HEK293 (cell line): ENCODE results near the gene LAMTOR1.

Source experiments
- CTCF ChIA-PET: fragments of 350-600 bp; formaldehyde crosslinking; extraction: SDS; loops from one replicate; lab custom pipeline; 2021; ENCODE audit warnings: antibody characterized with exemption; lab: Yijun Ruan, JAX
- POLR2A ChIA-PET: fragments of 300-600 bp; formaldehyde crosslinking; extraction: SDS; loops from one replicate; lab custom pipeline; 2020; ENCODE audit warnings: antibody characterized with exemption, inconsistent platforms; lab: Yijun Ruan, JAX
- H3K27ac ChIP-seq: fragments of 200-500 bp; sonication (Bioruptor generic); 2 replicates; pipeline ENCODE4 v1.5.1; 2014; ENCODE audit warnings: low read depth, low read length, control low read depth, inconsistent platforms; ENCODE audit errors: extremely low read depth
- H3K36me3 ChIP-seq, 2 experiments: fragments of 200-500 bp in 1 of 2; sonication (Bioruptor generic) in 1 of 2; 1 replicate in 1 of 2; 2 replicates in 1 of 2; pipeline ENCODE4 v1.5.1; 2014 to 2017; ENCODE audit warnings: inconsistent platforms in 2 of 2, low read length in 2 of 2; ENCODE audit not compliant: control insufficient read depth in 2 of 2, insufficient read depth in 1 of 2
- H3K4me1 ChIP-seq: fragments of 200-500 bp; sonication (Bioruptor generic); 2 replicates; pipeline ENCODE4 v1.5.1; 2014; ENCODE audit warnings: mild to moderate bottlenecking, low read length, inconsistent platforms; ENCODE audit not compliant: control insufficient read depth, insufficient read depth
- H3K4me3 ChIP-seq: 2 replicates; pipeline ENCODE4 v1.5.1; 2011; ENCODE audit warnings: low read depth, mild to moderate bottlenecking, control low read depth, low read length, moderate library complexity
- H3K9me3 ChIP-seq: fragments of 200-500 bp; sonication (Bioruptor generic); 2 replicates; pipeline ENCODE4 v1.5.1; 2014; ENCODE audit warnings: low read depth, low read length, inconsistent platforms; ENCODE audit not compliant: control insufficient read depth, insufficient read depth
- FEZF1 ChIP-seq: fragments of 450-650 bp; formaldehyde crosslinking; IDR thresholded peaks from 2 replicates; pipeline ENCODE4 v1.5.1; 2016; ENCODE audit warnings: missing biosample characterization, missing genetic modification characterization
- GFI1B ChIP-seq: fragments of 450-650 bp; formaldehyde crosslinking; IDR thresholded peaks from 2 replicates; pipeline ENCODE4 v1.5.1; 2016; ENCODE audit warnings: missing biosample characterization, missing genetic modification characterization
- HOXD13 ChIP-seq: sonication (generic); formaldehyde crosslinking; IDR thresholded peaks from 2 replicates; pipeline ENCODE4 v1.8.0; 2022; ENCODE audit warnings: missing genetic modification reagents, borderline replicate concordance
- KLF16 ChIP-seq: fragments of 450-650 bp; formaldehyde crosslinking; IDR thresholded peaks from 2 replicates; pipeline ENCODE4 v1.5.1; 2017; ENCODE audit warnings: missing biosample characterization, missing genetic modification characterization
- SP7 ChIP-seq: fragments of 450-650 bp; formaldehyde crosslinking; IDR thresholded peaks from 2 replicates; pipeline ENCODE4 v1.5.1; 2016; ENCODE audit warnings: missing biosample characterization, missing genetic modification characterization
- ZNF266 ChIP-seq: fragments of 450-650 bp; formaldehyde crosslinking; IDR thresholded peaks from 2 replicates; pipeline ENCODE4 v1.5.1; 2016; ENCODE audit warnings: missing biosample characterization, missing genetic modification characterization, low read depth
- ZNF324 ChIP-seq: fragments of 450-650 bp; formaldehyde crosslinking; IDR thresholded peaks from 2 replicates; pipeline ENCODE4 v1.5.1; 2016; ENCODE audit warnings: missing biosample characterization, missing genetic modification characterization
- ZNF341 ChIP-seq: fragments of 450-650 bp; formaldehyde crosslinking; IDR thresholded peaks from 2 replicates; pipeline ENCODE4; 2016; ENCODE audit warnings: low read depth, missing biosample characterization, missing genetic modification characterization
- ZNF473 ChIP-seq: fragments of 450-650 bp; formaldehyde crosslinking; IDR thresholded peaks from 2 replicates; pipeline ENCODE4 v1.5.1; 2017; ENCODE audit warnings: missing biosample characterization, missing genetic modification characterization
- ZNF510 ChIP-seq: fragments of 450-650 bp; formaldehyde crosslinking; IDR thresholded peaks from 2 replicates; pipeline ENCODE4 v1.5.1; 2018; ENCODE audit warnings: mild to moderate bottlenecking, missing genetic modification characterization, missing biosample characterization; ENCODE audit not compliant: insufficient replicate concordance
- ZNF518A ChIP-seq: fragments of 450-650 bp; formaldehyde crosslinking; conservative IDR thresholded peaks from 2 replicates; pipeline ENCODE4 v1.5.1; 2016; ENCODE audit warnings: low read depth, missing biosample characterization, missing genetic modification characterization
- ZNF555 ChIP-seq: fragments of 450-650 bp; formaldehyde crosslinking; conservative IDR thresholded peaks from 2 replicates; pipeline ENCODE4 v1.5.1; 2017; ENCODE audit warnings: missing biosample characterization, mild to moderate bottlenecking, missing genetic modification characterization, inconsistent platforms
- ZNF561 ChIP-seq: fragments of 450-650 bp; IDR thresholded peaks from 2 replicates; pipeline ENCODE4 v1.5.1; 2018; ENCODE audit warnings: missing biosample characterization, missing genetic modification characterization, borderline replicate concordance
- ZNF580 ChIP-seq: fragments of 450-650 bp; formaldehyde crosslinking; IDR thresholded peaks from 2 replicates; pipeline ENCODE4 v1.5.1; 2016; ENCODE audit warnings: missing biosample characterization, missing genetic modification characterization
- ZNF707 ChIP-seq: fragments of 450-650 bp; formaldehyde crosslinking; IDR thresholded peaks from 2 replicates; pipeline ENCODE4 v1.5.1; 2016; ENCODE audit warnings: missing biosample characterization, missing genetic modification characterization
- TF ChIP-seq, protein P1 (sequence below): IDR thresholded peaks from 2 replicates; pipeline ENCODE4 v1.6.1; 2011; ENCODE audit warnings: mild to moderate bottlenecking, low read depth, low read length, borderline replicate concordance
- TF ChIP-seq, protein P2 (sequence below): fragments of 450-650 bp; formaldehyde crosslinking; optimal IDR thresholded peaks from 2 replicates; pipeline ENCODE3; 2016; ENCODE audit warnings: missing biosample characterization, mild to moderate bottlenecking, missing genetic modification characterization
- TF ChIP-seq, protein P3 (sequence below): fragments of 450-650 bp; formaldehyde crosslinking; IDR thresholded peaks from 2 replicates; pipeline ENCODE4 v1.5.1; 2016; ENCODE audit warnings: missing biosample characterization, missing genetic modification characterization

The LAMTOR1 gene

DNA sequence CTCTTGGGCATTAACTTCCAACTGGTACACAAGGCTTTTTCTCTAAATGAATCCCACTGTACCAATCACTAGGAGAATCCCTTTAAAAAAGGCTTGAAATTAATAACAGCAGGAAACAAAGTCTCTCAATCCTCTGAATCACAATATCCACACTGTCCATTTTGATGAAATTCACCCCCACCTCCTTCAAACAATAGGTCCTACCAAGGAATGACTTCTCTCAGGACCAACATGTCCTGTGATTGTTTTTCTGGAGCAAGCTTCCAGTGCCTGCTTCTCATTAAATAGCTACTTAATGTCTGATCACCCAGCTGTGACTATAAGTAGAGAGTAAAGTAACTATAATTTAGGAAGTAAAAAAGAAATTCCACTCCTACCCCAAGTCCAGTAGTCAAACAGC lies 35.8 kb downstream of the LAMTOR1 start:
- Histone ChIP-seq H3K36me3 (peaks cover 6 to 41% of the 10 kb centered on the region in 2 experiments; a peak in 2 of 3 replicates), H3K4me1 (peaks cover 2% of the 10 kb centered on the region; the same call in 1 of the 2 replicates), H3K27ac (no peak overlapping the region), H3K4me3 (no peak overlapping the region), H3K9me3 (no peaks in the 10 kb centered on the region)
- POLR2A ChIA-PET = no interaction called here
- CTCF ChIA-PET = interaction anchor here (0.6 to 3.5 kb wide), 3 partner anchors 42 to 369 kb away, joined by 3 to 17 read pairs (median 3); no protein-coding TSS in a partner anchor
- TF ChIP-seq GFI1B (tag by site-specific recombination) = no peak
- TF ChIP-seq, protein P1, sequence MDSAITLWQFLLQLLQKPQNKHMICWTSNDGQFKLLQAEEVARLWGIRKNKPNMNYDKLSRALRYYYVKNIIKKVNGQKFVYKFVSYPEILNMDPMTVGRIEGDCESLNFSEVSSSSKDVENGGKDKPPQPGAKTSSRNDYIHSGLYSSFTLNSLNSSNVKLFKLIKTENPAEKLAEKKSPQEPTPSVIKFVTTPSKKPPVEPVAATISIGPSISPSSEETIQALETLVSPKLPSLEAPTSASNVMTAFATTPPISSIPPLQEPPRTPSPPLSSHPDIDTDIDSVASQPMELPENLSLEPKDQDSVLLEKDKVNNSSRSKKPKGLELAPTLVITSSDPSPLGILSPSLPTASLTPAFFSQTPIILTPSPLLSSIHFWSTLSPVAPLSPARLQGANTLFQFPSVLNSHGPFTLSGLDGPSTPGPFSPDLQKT = no peak

GRCh38 chr11:72066855-72067254 lies 36.2 kb downstream of the LAMTOR1 start:
- Histone ChIP-seq H3K4me1 (peaks cover 2% of the 10 kb centered on the region; the same call in 1 of the 2 replicates), H3K4me3 (no peak overlapping the region), H3K27ac (no peak overlapping the region), H3K9me3 (no peaks in the 10 kb centered on the region), H3K36me3 (peaks cover 6 to 45% of the 10 kb centered on the region in 2 experiments; a peak in 2 of 3 replicates)
- CTCF ChIA-PET = interaction anchor here (1.2 to 3.5 kb wide), 2 partner anchors 42 to 77 kb away, joined by 3 to 17 read pairs; no protein-coding TSS in a partner anchor
- POLR2A ChIA-PET = no interaction called here
- TF ChIP-seq, protein P2, sequence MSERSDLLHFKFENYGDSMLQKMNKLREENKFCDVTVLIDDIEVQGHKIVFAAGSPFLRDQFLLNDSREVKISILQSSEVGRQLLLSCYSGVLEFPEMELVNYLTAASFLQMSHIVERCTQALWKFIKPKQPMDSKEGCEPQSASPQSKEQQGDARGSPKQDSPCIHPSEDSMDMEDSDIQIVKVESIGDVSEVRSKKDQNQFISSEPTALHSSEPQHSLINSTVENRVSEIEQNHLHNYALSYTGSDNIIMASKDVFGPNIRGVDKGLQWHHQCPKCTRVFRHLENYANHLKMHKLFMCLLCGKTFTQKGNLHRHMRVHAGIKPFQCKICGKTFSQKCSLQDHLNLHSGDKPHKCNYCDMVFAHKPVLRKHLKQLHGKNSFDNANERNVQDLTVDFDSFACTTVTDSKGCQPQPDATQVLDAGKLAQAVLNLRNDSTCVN (tag by site-specific recombination) = no peak
- peak; percentile 38; the same call in 1 of the 2 replicates for TF ChIP-seq SP7 (tag by site-specific recombination)

DNA sequence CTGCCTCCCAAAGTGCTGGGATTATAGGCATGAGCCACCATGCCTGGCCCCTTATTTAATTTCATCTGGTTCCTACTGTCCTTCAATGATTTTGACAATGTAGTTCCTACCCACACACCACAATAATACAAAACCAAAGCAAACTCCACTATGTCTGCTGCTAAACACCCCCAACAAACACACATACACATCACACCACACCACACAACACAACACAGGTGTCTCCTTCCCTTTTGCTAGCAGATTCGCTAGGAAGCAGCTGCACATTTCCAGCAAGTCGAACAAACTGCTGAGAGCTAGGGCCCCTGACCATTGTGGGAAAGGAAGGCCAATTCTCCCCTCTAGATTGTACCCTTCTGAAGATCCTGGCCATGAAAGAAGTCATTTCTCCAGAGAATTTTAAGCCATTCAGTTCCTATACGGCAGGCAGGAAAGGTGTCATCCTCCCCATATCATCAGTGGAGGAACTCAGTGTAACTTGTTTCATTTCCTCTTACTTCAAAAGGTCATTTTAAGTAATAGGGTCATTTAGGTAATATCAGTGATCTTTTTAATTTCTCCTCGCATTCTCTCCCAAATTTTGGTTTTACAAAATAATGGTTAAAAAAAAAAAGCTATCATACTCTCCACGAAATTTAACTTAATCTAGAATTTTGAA lies 41.2 kb downstream of the LAMTOR1 start:
- Histone ChIP-seq H3K36me3 (peaks cover 6 to 30% of the 10 kb centered on the region in 2 experiments; a peak in 2 of 3 replicates), H3K27ac (no peak overlapping the region), H3K9me3 (no peaks in the 10 kb centered on the region), H3K4me1 (no peaks in the 10 kb centered on the region), H3K4me3 (no peak overlapping the region)
- ChIA-PET CTCF (interaction anchor here (0.6 to 1.5 kb wide), 5 partner anchors 10 to 1233 kb away, joined by 3 to 5 read pairs (median 3); no protein-coding TSS in a partner anchor), POLR2A (no interaction called here)
- no peak for TF ChIP-seq ZNF580 (tag by site-specific recombination)
- no peak for TF ChIP-seq HOXD13
- TF ChIP-seq ZNF518A (tag by site-specific recombination) = no peak
- TF ChIP-seq ZNF561 (tag by site-specific recombination) = no peak
- TF ChIP-seq ZNF510 (tag by site-specific recombination) = no peak
- TF ChIP-seq ZNF324 = no peak
- no peak for TF ChIP-seq ZNF341 (tag by site-specific recombination)
- TF ChIP-seq KLF16 (tag by site-specific recombination) = no peak
- TF ChIP-seq ZNF266 (tag by site-specific recombination) = no peak
- no peak for TF ChIP-seq ZNF707 (tag by site-specific recombination)
- no peak for TF ChIP-seq ZNF473 (tag by site-specific recombination)
- TF ChIP-seq FEZF1 (tag by site-specific recombination) = no peak
- TF ChIP-seq ZNF555 (tag by site-specific recombination) = no peak
- TF ChIP-seq, protein P3, sequence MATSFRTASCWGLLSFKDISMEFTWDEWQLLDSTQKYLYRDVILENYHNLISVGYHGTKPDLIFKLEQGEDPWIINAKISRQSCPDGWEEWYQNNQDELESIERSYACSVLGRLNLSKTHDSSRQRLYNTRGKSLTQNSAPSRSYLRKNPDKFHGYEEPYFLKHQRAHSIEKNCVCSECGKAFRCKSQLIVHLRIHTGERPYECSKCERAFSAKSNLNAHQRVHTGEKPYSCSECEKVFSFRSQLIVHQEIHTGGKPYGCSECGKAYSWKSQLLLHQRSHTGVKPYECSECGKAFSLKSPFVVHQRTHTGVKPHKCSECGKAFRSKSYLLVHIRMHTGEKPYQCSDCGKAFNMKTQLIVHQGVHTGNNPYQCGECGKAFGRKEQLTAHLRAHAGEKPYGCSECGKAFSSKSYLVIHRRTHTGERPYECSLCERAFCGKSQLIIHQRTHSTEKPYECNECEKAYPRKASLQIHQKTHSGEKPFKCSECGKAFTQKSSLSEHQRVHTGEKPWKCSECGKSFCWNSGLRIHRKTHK (tag by site-specific recombination) = no peak
